Liver (tissue), 9 donors: ENCODE measurements around the gene CCNYL1. TPM values are rescaled to one million over a fixed set of nuclear protein-coding genes. Genes with fewer than 3 reads are reported as not detected.

Experiments
- DNase-seq: peaks from one replicate; pipeline ENCODE4 v3.0.0-alpha.2; 2017; ENCODE audit warnings: low spot score
- H3K27ac ChIP-seq, 2 donors: one replicate each; pipeline ENCODE4 v1.7.0; 2013; ENCODE audit warnings: inconsistent platforms in 2 of 2, low read length in 2 of 2, control low read depth in 1 of 2, low read depth in 1 of 2, mild to moderate bottlenecking in 1 of 2
- H3K27me3 ChIP-seq, 4 donors: one replicate each; pipeline versions ENCODE4 v1.6.1 to v1.7.0; 2013; ENCODE audit warnings: low read length in 3 of 4, inconsistent platforms in 1 of 4, mild to moderate bottlenecking in 1 of 4, moderate library complexity in 1 of 4; ENCODE audit not compliant: control insufficient read depth in 4 of 4, insufficient read depth in 4 of 4
- H3K36me3 ChIP-seq, 4 donors: one replicate each; pipeline versions ENCODE4 v1.6.1 to v1.7.0; 2013; ENCODE audit warnings: low read length in 3 of 4, mild to moderate bottlenecking in 3 of 4, low read depth in 1 of 4, moderate library complexity in 1 of 4; ENCODE audit not compliant: control insufficient read depth in 4 of 4, insufficient read depth in 3 of 4
- H3K4me1 ChIP-seq, 4 donors: one replicate each; pipeline versions ENCODE4 v1.6.1 to v1.7.0; 2013; ENCODE audit warnings: low read length in 3 of 4, mild to moderate bottlenecking in 3 of 4, moderate library complexity in 1 of 4; ENCODE audit not compliant: control insufficient read depth in 4 of 4, insufficient read depth in 4 of 4
- H3K4me3 ChIP-seq, 3 donors: one replicate each; pipeline versions ENCODE4 v1.6.1 to v1.7.0; 2013; ENCODE audit warnings: low read length in 3 of 3, control low read depth in 1 of 3, low read depth in 1 of 3, mild to moderate bottlenecking in 1 of 3
- H3K9ac ChIP-seq, 2 donors: one replicate each; pipeline ENCODE4 v1.7.0; 2013; ENCODE audit warnings: low read length in 2 of 2, mild to moderate bottlenecking in 2 of 2, moderate library complexity in 2 of 2, control low read depth in 1 of 2, low read depth in 1 of 2
- H3K9me3 ChIP-seq, 4 donors: one replicate each; pipeline versions ENCODE4 v1.6.1 to v1.7.0; 2013; ENCODE audit warnings: low read length in 3 of 4; ENCODE audit not compliant: control insufficient read depth in 4 of 4
- CTCF ChIP-seq: fragments of 150-350 bp; IDR thresholded peaks from 2 replicates; pipeline ENCODE4 v1.5.1; 2017; ENCODE audit warnings: improper control_type of control experiment, low read depth, low read length; ENCODE audit not compliant: missing input control
- EGR1 ChIP-seq, 2 donors: IDR thresholded peaks; 2 replicates each; pipeline ENCODE4 v1.6.1; 2016 to 2018; ENCODE audit warnings: antibody characterized with exemption in 2 of 2, low read depth in 2 of 2
- FOXA2 ChIP-seq: IDR thresholded peaks from 2 replicates; pipeline ENCODE4 v1.6.1; 2016; ENCODE audit warnings: antibody characterized with exemption
- GABPA ChIP-seq, 2 donors: IDR thresholded peaks in 1 of 2; conservative IDR thresholded peaks in 1 of 2; 2 replicates each; pipeline ENCODE4 v1.6.1; 2016; ENCODE audit warnings: antibody characterized with exemption in 2 of 2, mild to moderate bottlenecking in 1 of 2, moderate library complexity in 1 of 2
- HNF4A ChIP-seq, 2 donors: conservative IDR thresholded peaks; 2 replicates each; pipeline ENCODE4 v1.6.1; 2016; ENCODE audit warnings: antibody characterized with exemption in 2 of 2, mild to moderate bottlenecking in 2 of 2
- HNF4G ChIP-seq: IDR thresholded peaks from 2 replicates; pipeline ENCODE4 v1.6.1; 2016; ENCODE audit warnings: antibody characterized with exemption
- RAD21 ChIP-seq, 2 donors: IDR thresholded peaks; 2 replicates each; pipeline ENCODE4 v1.6.1; 2016; ENCODE audit warnings: antibody characterized with exemption in 2 of 2, mild to moderate bottlenecking in 2 of 2
- RXRA ChIP-seq, 2 donors: IDR thresholded peaks; 2 replicates each; pipeline ENCODE4 v1.6.1; 2017 to 2018; ENCODE audit warnings: antibody characterized with exemption in 2 of 2, mild to moderate bottlenecking in 1 of 2
- SP1 ChIP-seq: IDR thresholded peaks from 2 replicates; pipeline ENCODE4 v1.6.1; 2018; ENCODE audit warnings: antibody characterized with exemption, mild to moderate bottlenecking
- TAF1 ChIP-seq: conservative IDR thresholded peaks from 2 replicates; pipeline ENCODE4 v1.6.1; 2016; ENCODE audit warnings: antibody characterized with exemption, mild to moderate bottlenecking
- YY1 ChIP-seq: IDR thresholded peaks from 2 replicates; pipeline ENCODE4 v1.6.1; 2016; ENCODE audit warnings: antibody characterized with exemption, mild to moderate bottlenecking
- WGBS: extraction: QIAGEN DNeasy Blood & Tissue Kit; methylation state at CpG from one replicate; pipeline ENCODE4 v1.1.7; 2013; 5-methylcytosine and 5-hydroxymethylcytosine counted together
- polyA plus RNA-seq, 2 donors: library from polyadenylated mRNA; stranded (reverse) in 1 of 2; unstranded in 1 of 2; fragments of 200-250 nt in 1 of 2; fragments of >200 nt in 1 of 2; fragmentation: Nextera tagmentation in 1 of 2; extraction: Ambion mirVana in 1 of 2; gene quantifications; one replicate each; pipeline versions ENCODE4 v1.2.1 to v1.2.3, GENCODE V29; 2013 to 2015
- total RNA-seq, 2 donors: library from RNA; depleted of rRNA; stranded (reverse); fragments of >200 nt; gene quantifications; one replicate each; pipeline ENCODE4 v1.2.3, GENCODE V29; 2014
- TF ChIP-seq, protein P1 (sequence below): IDR thresholded peaks from 2 replicates; pipeline ENCODE4 v1.6.1; 2016; ENCODE audit warnings: antibody characterized with exemption
- TF ChIP-seq, protein P2 (sequence below): IDR thresholded peaks from 2 replicates; pipeline ENCODE4 v1.6.1; 2016; ENCODE audit warnings: antibody characterized with exemption, mild to moderate bottlenecking
- donor health status: healthy.
- donor health status: healthy.
- donor health status: healthy.
- donor health status: healthy.
- donor health status: healthy.

Gene CCNYL1
- total and polyA plus RNA-seq, 4 donors = 5.8 to 9.3 (median 8.2) TPM

DNA sequence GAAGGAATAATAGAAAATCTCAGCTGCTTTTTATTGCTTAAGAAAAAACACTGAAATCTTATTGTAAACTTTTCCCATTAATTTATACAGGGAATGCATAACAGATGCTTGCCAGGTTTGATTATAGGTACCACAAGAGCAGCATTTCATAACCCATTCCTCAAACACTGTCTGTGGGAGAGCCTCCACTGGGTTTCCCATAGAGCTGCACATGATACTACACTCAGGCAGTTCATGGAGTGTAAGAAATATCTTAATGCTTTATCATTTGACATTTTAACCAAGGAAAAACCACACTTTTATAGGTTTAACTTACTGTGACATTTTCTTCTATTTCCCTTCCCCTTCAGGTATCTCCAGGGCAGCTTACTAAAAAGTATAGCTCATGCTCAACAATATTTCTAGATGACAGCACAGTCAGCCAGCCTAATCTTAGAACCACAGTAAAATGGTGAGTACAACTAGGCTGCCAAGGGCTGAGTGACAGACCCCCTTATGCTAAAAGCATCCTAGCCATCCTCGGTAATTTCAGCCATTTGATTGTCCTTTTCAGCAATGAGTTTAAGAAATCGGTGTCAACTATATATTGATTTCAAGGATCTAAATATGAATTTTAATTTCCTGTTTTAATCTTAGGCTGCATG lies 22.3 kb downstream of the CCNYL1 start:
- Histone ChIP-seq H3K4me1 (peaks cover 3 to 38% (median 20%) of the 10 kb centered on the region in 4 donors), H3K27ac (peak overlapping the region; percentile 6 to 58), H3K9me3 (no peaks in the 10 kb centered on the region), H3K27me3 (no peaks in the 10 kb centered on the region), H3K36me3 (peaks cover 0 to 3% (median 0%) of the 10 kb centered on the region in 4 donors), H3K4me3 (no peak overlapping the region), H3K9ac (peak overlapping the region in 1 of 2 donors; percentile 73)
- 49% methylated on average over 2 of the region's 2 CpGs for WGBS
- TF ChIP-seq GABPA (IDR thresholded peaks at IDR 0.05 in 1 of 2, conservative IDR thresholded peaks at IDR 0.05 in 1 of 2) = no peak
- TF ChIP-seq RXRA (IDR thresholded peaks at IDR 0.05) = no peak
- TF ChIP-seq, protein P1, sequence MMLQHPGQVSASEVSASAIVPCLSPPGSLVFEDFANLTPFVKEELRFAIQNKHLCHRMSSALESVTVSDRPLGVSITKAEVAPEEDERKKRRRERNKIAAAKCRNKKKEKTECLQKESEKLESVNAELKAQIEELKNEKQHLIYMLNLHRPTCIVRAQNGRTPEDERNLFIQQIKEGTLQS = no peak
- TF ChIP-seq HNF4A (conservative IDR thresholded peaks at IDR 0.05) = no peak
- no peak for DNase-seq

GRCh38 chr2:207734264-207734635 lies 22.8 kb downstream of the CCNYL1 start:
- Histone ChIP-seq H3K9ac (peak overlapping the region; percentile 38 to 73), H3K27ac (peak overlapping the region; percentile 54 to 58)
- no peak for DNase-seq

DNA sequence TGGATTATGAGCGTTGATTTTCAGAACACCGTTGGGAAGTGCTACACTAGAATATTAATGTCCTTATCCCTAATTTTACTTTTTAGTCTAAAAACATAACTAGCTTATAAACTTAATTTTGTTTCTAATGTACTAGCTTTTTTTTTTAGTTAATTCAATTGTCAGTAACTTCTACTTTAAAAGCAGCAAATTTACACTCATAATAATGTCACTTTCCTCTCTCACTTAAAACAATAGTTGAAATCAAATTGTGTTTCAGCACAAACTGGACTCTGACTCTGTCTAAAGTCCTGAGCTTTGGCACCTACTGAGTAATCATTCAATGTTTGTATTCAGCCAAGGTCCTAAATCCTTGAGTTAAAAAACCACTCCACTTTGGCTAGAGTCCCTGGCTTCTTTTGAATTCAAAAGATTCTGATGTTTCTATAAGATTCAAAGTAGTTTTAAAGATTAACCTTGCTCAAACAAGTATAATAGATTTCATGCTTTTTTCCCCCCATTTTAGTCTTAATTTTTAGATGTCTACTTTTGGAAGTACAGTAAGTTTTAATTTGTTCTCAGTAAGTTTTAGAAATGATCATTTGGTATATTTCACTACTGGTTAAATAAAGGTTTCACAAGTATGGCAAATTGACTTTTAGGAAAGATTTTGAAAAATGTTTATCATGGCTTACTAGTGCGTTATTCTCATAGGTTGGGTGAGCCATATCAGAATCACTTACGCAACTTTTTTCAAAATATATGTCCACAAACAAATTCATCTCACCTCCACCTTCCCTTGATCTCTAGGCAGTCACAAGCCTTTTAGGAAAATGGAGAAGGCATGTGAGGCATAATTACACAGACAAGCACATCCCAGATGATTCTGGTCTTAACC lies 23.4 kb downstream of the CCNYL1 start:
- peaks cover 3 to 38% (median 20%) of the 10 kb centered on the region in 4 donors for H3K4me1 ChIP-seq
- H3K9me3 ChIP-seq = no peaks in the 10 kb centered on the region
- peaks cover 0 to 3% (median 0%) of the 10 kb centered on the region in 4 donors for H3K36me3 ChIP-seq
- peak overlapping the region; percentile 54 to 58 for H3K27ac ChIP-seq
- no peaks in the 10 kb centered on the region for H3K27me3 ChIP-seq
- 26% methylated on average over 4 of the region's 4 CpGs for WGBS
- DNase-seq = no peak
- peak overlapping the region in 2 of 3 donors; percentile 32 to 46 for H3K4me3 ChIP-seq
- H3K9ac ChIP-seq = peak overlapping the region; percentile 38 to 73
- peak in 1 of 2 donors; percentile 37 for TF ChIP-seq RAD21 (IDR thresholded peaks at IDR 0.05)
- TF ChIP-seq, protein P2, sequence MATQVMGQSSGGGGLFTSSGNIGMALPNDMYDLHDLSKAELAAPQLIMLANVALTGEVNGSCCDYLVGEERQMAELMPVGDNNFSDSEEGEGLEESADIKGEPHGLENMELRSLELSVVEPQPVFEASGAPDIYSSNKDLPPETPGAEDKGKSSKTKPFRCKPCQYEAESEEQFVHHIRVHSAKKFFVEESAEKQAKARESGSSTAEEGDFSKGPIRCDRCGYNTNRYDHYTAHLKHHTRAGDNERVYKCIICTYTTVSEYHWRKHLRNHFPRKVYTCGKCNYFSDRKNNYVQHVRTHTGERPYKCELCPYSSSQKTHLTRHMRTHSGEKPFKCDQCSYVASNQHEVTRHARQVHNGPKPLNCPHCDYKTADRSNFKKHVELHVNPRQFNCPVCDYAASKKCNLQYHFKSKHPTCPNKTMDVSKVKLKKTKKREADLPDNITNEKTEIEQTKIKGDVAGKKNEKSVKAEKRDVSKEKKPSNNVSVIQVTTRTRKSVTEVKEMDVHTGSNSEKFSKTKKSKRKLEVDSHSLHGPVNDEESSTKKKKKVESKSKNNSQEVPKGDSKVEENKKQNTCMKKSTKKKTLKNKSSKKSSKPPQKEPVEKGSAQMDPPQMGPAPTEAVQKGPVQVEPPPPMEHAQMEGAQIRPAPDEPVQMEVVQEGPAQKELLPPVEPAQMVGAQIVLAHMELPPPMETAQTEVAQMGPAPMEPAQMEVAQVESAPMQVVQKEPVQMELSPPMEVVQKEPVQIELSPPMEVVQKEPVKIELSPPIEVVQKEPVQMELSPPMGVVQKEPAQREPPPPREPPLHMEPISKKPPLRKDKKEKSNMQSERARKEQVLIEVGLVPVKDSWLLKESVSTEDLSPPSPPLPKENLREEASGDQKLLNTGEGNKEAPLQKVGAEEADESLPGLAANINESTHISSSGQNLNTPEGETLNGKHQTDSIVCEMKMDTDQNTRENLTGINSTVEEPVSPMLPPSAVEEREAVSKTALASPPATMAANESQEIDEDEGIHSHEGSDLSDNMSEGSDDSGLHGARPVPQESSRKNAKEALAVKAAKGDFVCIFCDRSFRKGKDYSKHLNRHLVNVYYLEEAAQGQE = peak; percentile 50
- TF ChIP-seq, protein P1 = peak; percentile 47
- peak; percentile 55 to 63 for TF ChIP-seq RXRA (IDR thresholded peaks at IDR 0.05)
- TF ChIP-seq TAF1 = no peak
- peak; percentile 99 for TF ChIP-seq SP1
- TF ChIP-seq HNF4A (conservative IDR thresholded peaks at IDR 0.05) = peak; percentile 100
- TF ChIP-seq GABPA (IDR thresholded peaks at IDR 0.05 in 1 of 2, conservative IDR thresholded peaks at IDR 0.05 in 1 of 2) = peak in 1 of 2 donors; percentile 33
- TF ChIP-seq HNF4G = peak; percentile 98
- peak; percentile 27 for TF ChIP-seq YY1
- no peak for TF ChIP-seq EGR1 (IDR thresholded peaks at IDR 0.05; ENCODE audit: low read depth in 2 of 2)

More at GRCh38 chr2:207734264-207734635, 22.8 kb downstream of the CCNYL1 start:
- H3K4me1 ChIP-seq = peaks cover 3 to 38% (median 20%) of the 10 kb centered on the region in 4 donors
- WGBS = 16% methylated on average over 3 of the region's 3 CpGs
- H3K27me3 ChIP-seq = no peaks in the 10 kb centered on the region
- H3K4me3 ChIP-seq = peak overlapping the region in 2 of 3 donors; percentile 32 to 46
- no peaks in the 10 kb centered on the region for H3K9me3 ChIP-seq
- peaks cover 0 to 3% (median 0%) of the 10 kb centered on the region in 4 donors for H3K36me3 ChIP-seq
- TF ChIP-seq FOXA2 (peak; percentile 19), GABPA (IDR thresholded peaks at IDR 0.05 in 1 of 2, conservative IDR thresholded peaks at IDR 0.05 in 1 of 2) (no peak), RAD21 (IDR thresholded peaks at IDR 0.05) (peak; percentile 79 to 84), HNF4A (conservative IDR thresholded peaks at IDR 0.05) (no peak), CTCF (peak; percentile 62)
- TF ChIP-seq, protein P1 = no peak
